Esophagus muscularis mucosa (tissue), 4 donors: ENCODE results near the gene MDC1. TPM values are rescaled to one million over a fixed set of nuclear protein-coding genes. Genes with fewer than 3 reads are reported as not detected.
"Not testable (repeated sequence)": the region's sequence is repeated elsewhere in the genome, so short reads cannot be mapped to it uniquely, and the experiment has no call there.

Source experiments
- DNase-seq: peaks from one replicate; pipeline ENCODE4 v3.0.0-alpha.2; 2017; ENCODE audit errors: extremely low spot score
- H3K27ac ChIP-seq, 4 donors: fragments of 200-600 bp; sonication (generic); replicated peaks in 1 of 4; 1 replicate in 3 of 4; 2 replicates in 1 of 4; pipeline ENCODE4 v1.5.1; 2016 to 2019; ENCODE audit warnings: mild to moderate bottlenecking in 1 of 4
- H3K27me3 ChIP-seq, 4 donors: fragments of 200-600 bp; sonication (generic); one replicate each; pipeline versions ENCODE4 v1.5.1 to v1.6.0; 2016 to 2019
- H3K36me3 ChIP-seq, 4 donors: fragments of 200-600 bp; sonication (generic); one replicate each; pipeline ENCODE4 v1.5.1; 2016 to 2019
- H3K4me1 ChIP-seq, 4 donors: fragments of 200-600 bp; sonication (generic); one replicate each; pipeline ENCODE4 v1.5.1; 2016 to 2019
- H3K4me3 ChIP-seq, 4 donors: fragments of 200-600 bp; sonication (generic); 1 replicate in 2 of 4; 2 replicates in 2 of 4; pipeline ENCODE4 v1.5.1; 2016 to 2019; ENCODE audit warnings: mild to moderate bottlenecking in 4 of 4, moderate library complexity in 1 of 4
- H3K9me3 ChIP-seq, 4 donors: fragments of 200-600 bp; sonication (generic); 1 replicate in 3 of 4; 2 replicates in 1 of 4; pipeline ENCODE4 v1.5.1; 2016 to 2019
- EP300 ChIP-seq: sonication (generic); formaldehyde crosslinking; IDR thresholded peaks from one replicate; pipeline ENCODE4 v1.6.1; 2017; ENCODE audit warnings: antibody characterized with exemption
- POLR2A ChIP-seq: fragments of 450-650 bp; IDR thresholded peaks from one replicate; pipeline ENCODE4 v1.6.1; 2017; ENCODE audit warnings: antibody characterized with exemption, moderate library complexity, mild to moderate bottlenecking, low read depth
- POLR2AphosphoS5 ChIP-seq, 2 donors: sonication (generic); formaldehyde crosslinking; IDR thresholded peaks; one replicate each; pipeline ENCODE4 v1.6.1; 2017; ENCODE audit warnings: antibody characterized with exemption in 2 of 2
- WGBS: methylation state at CpG from one replicate; pipeline ENCODE4 v1.1.5; 2018; 5-methylcytosine and 5-hydroxymethylcytosine counted together
- intact Hi-C: fragments of 100-400 bp; cut with DNase I; formaldehyde crosslinking; loops from one replicate; pipeline ENCODE4 v1.15.1; 2023
- total RNA-seq, 4 donors: library from RNA; depleted of rRNA; stranded (reverse); fragments of >200 nt; gene quantifications; one replicate each; pipeline versions ENCODE4 v1.1.0 to v1.2.1, GENCODE V29; 2016
- TF ChIP-seq, protein P1 (sequence below), 3 experiments: fragments of 200-600 bp in 2 of 3; fragments of 450-650 bp in 1 of 3; sonication (generic) in 2 of 3; IDR thresholded peaks; one replicate each; pipeline ENCODE4 v1.5.1; 2017 to 2019; ENCODE audit warnings: antibody characterized with exemption in 3 of 3, mild to moderate bottlenecking in 2 of 3, moderate library complexity in 1 of 3

MDC1 gene
- total RNA-seq, 4 donors from 2014 or later = 10.8 to 20.3 (median 13.1) TPM

GRCh38 chr6:30664994-30665767 is 51.9 kb downstream of the MDC1 start:
- 90% methylated on average over 34 of the region's 34 CpGs for WGBS
- intact Hi-C loops = no loop called here
- no peak overlapping the region for H3K4me3 ChIP-seq
- no peak for DNase-seq
- no peaks in the 10 kb centered on the region for H3K9me3 ChIP-seq
- TF ChIP-seq EP300 = no peak
- TF ChIP-seq, protein P1, sequence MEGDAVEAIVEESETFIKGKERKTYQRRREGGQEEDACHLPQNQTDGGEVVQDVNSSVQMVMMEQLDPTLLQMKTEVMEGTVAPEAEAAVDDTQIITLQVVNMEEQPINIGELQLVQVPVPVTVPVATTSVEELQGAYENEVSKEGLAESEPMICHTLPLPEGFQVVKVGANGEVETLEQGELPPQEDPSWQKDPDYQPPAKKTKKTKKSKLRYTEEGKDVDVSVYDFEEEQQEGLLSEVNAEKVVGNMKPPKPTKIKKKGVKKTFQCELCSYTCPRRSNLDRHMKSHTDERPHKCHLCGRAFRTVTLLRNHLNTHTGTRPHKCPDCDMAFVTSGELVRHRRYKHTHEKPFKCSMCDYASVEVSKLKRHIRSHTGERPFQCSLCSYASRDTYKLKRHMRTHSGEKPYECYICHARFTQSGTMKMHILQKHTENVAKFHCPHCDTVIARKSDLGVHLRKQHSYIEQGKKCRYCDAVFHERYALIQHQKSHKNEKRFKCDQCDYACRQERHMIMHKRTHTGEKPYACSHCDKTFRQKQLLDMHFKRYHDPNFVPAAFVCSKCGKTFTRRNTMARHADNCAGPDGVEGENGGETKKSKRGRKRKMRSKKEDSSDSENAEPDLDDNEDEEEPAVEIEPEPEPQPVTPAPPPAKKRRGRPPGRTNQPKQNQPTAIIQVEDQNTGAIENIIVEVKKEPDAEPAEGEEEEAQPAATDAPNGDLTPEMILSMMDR (IDR thresholded peaks at IDR 0.05) = no peak
- no peak for TF ChIP-seq POLR2AphosphoS5 (IDR thresholded peaks at IDR 0.05)
- TF ChIP-seq POLR2A = no peak
- H3K4me1 ChIP-seq = peaks cover 0 to under 1% (median 0%) of the 10 kb centered on the region in 4 donors
- no peak overlapping the region for H3K27ac ChIP-seq
- H3K27me3 ChIP-seq = no peaks in the 10 kb centered on the region
- H3K36me3 ChIP-seq = peaks cover 79 to 100% (median 95%) of the 10 kb centered on the region in 4 donors

DNA sequence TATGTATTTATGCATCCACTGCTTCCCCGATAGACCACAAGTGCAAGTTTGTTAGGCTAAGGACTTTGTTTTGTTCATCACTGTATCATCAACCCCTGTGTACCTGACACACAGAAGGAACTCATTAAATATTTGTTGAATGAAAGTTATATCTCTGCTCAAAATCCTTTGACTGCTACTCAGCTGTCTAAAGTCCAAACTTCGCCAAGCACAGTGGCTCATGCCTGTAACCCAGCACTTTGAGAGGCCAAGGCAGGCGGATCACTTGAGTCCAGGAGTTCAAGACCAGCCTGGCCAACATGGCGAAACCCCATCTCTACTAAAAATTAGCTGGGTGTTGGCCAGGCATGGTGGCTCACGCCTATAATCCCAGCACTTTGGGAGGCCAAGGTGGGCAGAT is 59.2 kb downstream of the MDC1 start:
- intact Hi-C loops, DNase-seq, H3K4me3 ChIP-seq, H3K27ac ChIP-seq, H3K9me3 ChIP-seq, H3K27me3 ChIP-seq, H3K4me1 ChIP-seq: not testable (repeated sequence)
- peaks cover 90 to 100% (median 100%) of the 10 kb centered on the region in 4 donors for H3K36me3 ChIP-seq
- 94% methylated on average over 5 of the region's 5 CpGs for WGBS

DNA sequence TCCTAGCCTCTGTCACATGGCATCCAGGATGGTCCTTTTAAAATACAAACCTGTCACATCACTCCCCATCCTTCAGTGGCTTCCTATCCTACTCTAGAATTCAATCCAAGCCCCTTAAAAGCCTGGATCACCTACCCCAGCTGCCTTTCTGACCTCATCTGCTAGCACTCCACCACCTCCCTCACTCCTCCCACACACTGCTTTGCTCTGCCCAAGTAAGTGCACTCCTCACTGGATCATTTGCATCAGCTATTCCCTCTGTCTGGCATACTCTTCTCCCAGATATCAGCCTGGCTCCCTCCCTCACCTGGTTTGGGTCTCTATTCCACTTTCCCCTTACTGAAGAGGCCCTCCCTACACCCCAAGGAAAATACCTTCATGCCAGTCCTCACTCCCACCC is 59.6 kb downstream of the MDC1 start:
- Histone ChIP-seq H3K36me3 (peaks cover 90 to 100% (median 100%) of the 10 kb centered on the region in 4 donors), H3K4me3 (no peak overlapping the region), H3K27ac (no peak overlapping the region), H3K27me3 (no peaks in the 10 kb centered on the region), H3K4me1 (no peaks in the 10 kb centered on the region), H3K9me3 (no peaks in the 10 kb centered on the region)
- intact Hi-C loops = no loop called here
- TF ChIP-seq POLR2AphosphoS5 (IDR thresholded peaks at IDR 0.05) = no peak
- TF ChIP-seq EP300 = no peak
- TF ChIP-seq, protein P1 (IDR thresholded peaks at IDR 0.05) = no peak
- TF ChIP-seq POLR2A = no peak
- DNase-seq = no peak

DNA sequence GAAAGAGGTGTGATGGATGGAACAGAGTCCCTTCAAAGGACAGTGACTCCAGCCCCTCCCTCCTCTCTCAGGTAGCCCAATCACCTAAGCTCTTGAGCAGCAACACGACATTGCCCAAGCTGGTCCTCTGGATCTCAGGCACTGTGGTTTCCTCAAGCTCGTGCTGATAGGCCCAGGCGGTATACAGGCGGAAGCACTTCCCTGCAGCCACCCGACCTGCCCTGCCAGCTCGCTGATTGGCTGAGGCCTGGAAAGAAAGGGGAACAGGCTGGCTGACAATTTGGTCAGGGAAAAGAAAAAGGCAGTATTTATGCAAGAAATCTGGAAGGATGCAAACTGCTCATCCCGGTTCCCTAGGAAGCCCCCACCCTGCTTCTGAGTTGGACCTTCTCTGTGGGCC is 60.6 kb downstream of the MDC1 start:
- Histone ChIP-seq H3K4me3 (no peak overlapping the region), H3K36me3 (peaks cover 89 to 100% (median 100%) of the 10 kb centered on the region in 4 donors), H3K27me3 (no peaks in the 10 kb centered on the region), H3K9me3 (no peaks in the 10 kb centered on the region), H3K4me1 (no peaks in the 10 kb centered on the region), H3K27ac (no peak overlapping the region)
- WGBS = 86% methylated on average over 7 of the region's 7 CpGs
- DNase-seq = no peak
- no peak for TF ChIP-seq POLR2A
- TF ChIP-seq, protein P1 (IDR thresholded peaks at IDR 0.05) = no peak
- no peak for TF ChIP-seq POLR2AphosphoS5 (IDR thresholded peaks at IDR 0.05)
- no peak for TF ChIP-seq EP300
- intact Hi-C loops = no loop called here

- WGBS = 98% methylated on average over 3 of the region's 3 CpGs
- no peak overlapping the region for H3K27ac ChIP-seq
- H3K36me3 ChIP-seq = peaks cover 82 to 100% (median 100%) of the 10 kb centered on the region in 4 donors
- H3K9me3 ChIP-seq = no peaks in the 10 kb centered on the region
- no peak overlapping the region for H3K4me3 ChIP-seq
- H3K4me1 ChIP-seq = no peaks in the 10 kb centered on the region
- DNase-seq = no peak
- H3K27me3 ChIP-seq = no peaks in the 10 kb centered on the region
- TF ChIP-seq EP300 (no peak), POLR2A (no peak), POLR2AphosphoS5 (IDR thresholded peaks at IDR 0.05) (no peak)
- TF ChIP-seq, protein P1 (IDR thresholded peaks at IDR 0.05) = no peak
- intact Hi-C loops = no loop called here
Measured at GRCh38 chr6:30655743-30656094, 61.4 kb downstream of the MDC1 start.
